ENCODE measurements around the gene SIAH3.

- no peak for TF ChIP-seq ELK1 (IDR thresholded peaks at IDR 0.05; ENCODE audit: low read depth, low read length)
- TF ChIP-seq HDAC2 (IDR thresholded peaks at IDR 0.05) = no peak
- no peak for TF ChIP-seq GABPA (IDR thresholded peaks at IDR 0.05; ENCODE audit: low read depth)
- TF ChIP-seq TAF1 (IDR thresholded peaks at IDR 0.05; ENCODE audit: borderline replicate concordance, low read depth, low read length) = no peak
Measured at GRCh38 chr13:45783346-45784043, 68.1 kb downstream of the SIAH3 start.

Measured in GM12878 (cell line).